A673 (cell line): ENCODE data around the gene IGLL5. TPM values are rescaled to one million over a fixed set of nuclear protein-coding genes. Genes with fewer than 3 reads are reported as not detected.

Experiments
- BruUV-seq: library from RNA; stranded (reverse); fragments of 400-500 nt; replicated peaks from 2 replicates; lab custom pipeline; 2021; lab: Mats Ljungman, UMichigan
- CTCF ChIA-PET: fragments of 300-600 bp; sonication (Branson Sonifier 250); formaldehyde crosslinking; loops from one replicate; lab custom pipeline; 2022; ENCODE audit warnings: antibody characterized with exemption; lab: Charles Lee
- POLR2A ChIA-PET: fragments of 300-600 bp; sonication (Branson Sonifier 250); formaldehyde crosslinking; loops from one replicate; lab custom pipeline; 2022; ENCODE audit warnings: antibody characterized with exemption; ENCODE audit not compliant: low non-redundant PET; lab: Charles Lee
- DNase-seq: peaks from one replicate; pipeline ENCODE4 v3.0.0-alpha.2; 2015; ENCODE audit warnings: low spot score
- H3K27ac ChIP-seq: fragments of 200-600 bp; sonication (generic); 2 replicates; pipeline ENCODE4 v1.5.1; 2016; ENCODE audit warnings: mixed run types, low read depth, mild to moderate bottlenecking, mixed read lengths, antibody characterized with exemption, low read length; ENCODE audit not compliant: poor library complexity, severe bottlenecking
- H3K27me3 ChIP-seq: fragments of 200-600 bp; sonication (generic); replicated peaks from 2 replicates; pipeline ENCODE4 v1.6.1; 2017; ENCODE audit warnings: mixed run types, low read depth, mild to moderate bottlenecking, mixed read lengths, antibody characterized with exemption, low read length; ENCODE audit not compliant: insufficient read depth, poor library complexity
- H3K36me3 ChIP-seq: fragments of 200-600 bp; sonication (generic); 2 replicates; pipeline ENCODE4 v1.6.1; 2016; ENCODE audit warnings: mixed run types, mild to moderate bottlenecking, mixed read lengths, antibody characterized with exemption, low read length; ENCODE audit not compliant: insufficient read depth, poor library complexity, severe bottlenecking
- H3K4me1 ChIP-seq: fragments of 200-600 bp; sonication (generic); 2 replicates; pipeline ENCODE4 v1.6.1; 2017; ENCODE audit warnings: mixed run types, mild to moderate bottlenecking, mixed read lengths, antibody characterized with exemption, low read length; ENCODE audit not compliant: insufficient read depth, poor library complexity, severe bottlenecking
- H3K4me3 ChIP-seq: fragments of 200-600 bp; sonication (generic); 2 replicates; pipeline ENCODE4 v1.5.1; 2016; ENCODE audit warnings: low read depth, mixed run types, mild to moderate bottlenecking, mixed read lengths, low read length; ENCODE audit not compliant: poor library complexity, severe bottlenecking
- H3K9me3 ChIP-seq: fragments of 200-600 bp; sonication (generic); 2 replicates; pipeline ENCODE4 v1.6.1; 2016; ENCODE audit warnings: mixed run types, low read depth, mild to moderate bottlenecking, mixed read lengths, antibody characterized with exemption, low read length; ENCODE audit not compliant: poor library complexity, severe bottlenecking
- EZH2 ChIP-seq: fragments of 200-600 bp; sonication (generic); IDR thresholded peaks from 2 replicates; pipeline ENCODE4 v1.6.1; 2017; ENCODE audit warnings: borderline replicate concordance, low read depth, mild to moderate bottlenecking, mixed read lengths, antibody characterized with exemption, low read length; ENCODE audit not compliant: poor library complexity, severe bottlenecking
- intact Hi-C: fragments of 100-400 bp; cut with micrococcal nuclease; formaldehyde crosslinking; loops from one replicate; pipeline ENCODE4 v1.10.0; 2022; ENCODE audit not compliant: unreplicated experiment
- total RNA-seq: library from RNA; stranded (reverse); gene quantifications from 2 replicates; pipeline ENCODE4 v1.2.3, GENCODE V29; 2021
- TF ChIP-seq, protein P1 (sequence below): fragments of 300-800, 200-600 bp; sonication (generic); conservative IDR thresholded peaks from 2 replicates; pipeline ENCODE4 v1.5.1; 2017; ENCODE audit warnings: low read depth, mild to moderate bottlenecking, antibody characterized with exemption, low read length, moderate library complexity, mixed read lengths

Gene IGLL5
- total RNA-seq, 1 experiment from 2014 or later, result not detected

- no peak for TF ChIP-seq EZH2
- TF ChIP-seq, protein P1, sequence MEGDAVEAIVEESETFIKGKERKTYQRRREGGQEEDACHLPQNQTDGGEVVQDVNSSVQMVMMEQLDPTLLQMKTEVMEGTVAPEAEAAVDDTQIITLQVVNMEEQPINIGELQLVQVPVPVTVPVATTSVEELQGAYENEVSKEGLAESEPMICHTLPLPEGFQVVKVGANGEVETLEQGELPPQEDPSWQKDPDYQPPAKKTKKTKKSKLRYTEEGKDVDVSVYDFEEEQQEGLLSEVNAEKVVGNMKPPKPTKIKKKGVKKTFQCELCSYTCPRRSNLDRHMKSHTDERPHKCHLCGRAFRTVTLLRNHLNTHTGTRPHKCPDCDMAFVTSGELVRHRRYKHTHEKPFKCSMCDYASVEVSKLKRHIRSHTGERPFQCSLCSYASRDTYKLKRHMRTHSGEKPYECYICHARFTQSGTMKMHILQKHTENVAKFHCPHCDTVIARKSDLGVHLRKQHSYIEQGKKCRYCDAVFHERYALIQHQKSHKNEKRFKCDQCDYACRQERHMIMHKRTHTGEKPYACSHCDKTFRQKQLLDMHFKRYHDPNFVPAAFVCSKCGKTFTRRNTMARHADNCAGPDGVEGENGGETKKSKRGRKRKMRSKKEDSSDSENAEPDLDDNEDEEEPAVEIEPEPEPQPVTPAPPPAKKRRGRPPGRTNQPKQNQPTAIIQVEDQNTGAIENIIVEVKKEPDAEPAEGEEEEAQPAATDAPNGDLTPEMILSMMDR, result no peak
- ChIA-PET CTCF (no interaction called here), POLR2A (no interaction called here)
- no peak for DNase-seq
- intact Hi-C loops, result no loop called here
- H3K36me3 ChIP-seq, result no peaks in the 10 kb centered on the region
- BruUV-seq, result no TSS peak
- H3K4me3 ChIP-seq, result no peak overlapping the region
- H3K27me3 ChIP-seq, result no peaks in the 10 kb centered on the region
- no peak overlapping the region for H3K27ac ChIP-seq
- H3K4me1 ChIP-seq, result no peaks in the 10 kb centered on the region
- no peaks in the 10 kb centered on the region for H3K9me3 ChIP-seq
Observed at GRCh38 chr22:22922954-22923319, 35.3 kb downstream of the IGLL5 start.

GRCh38 chr22:22923379-22923778 is 35.8 kb downstream of the IGLL5 start:
- DNase-seq, result no peak
- H3K36me3 ChIP-seq, result no peaks in the 10 kb centered on the region
- H3K27ac ChIP-seq, result no peak overlapping the region
- no peaks in the 10 kb centered on the region for H3K9me3 ChIP-seq
- ChIA-PET CTCF (no interaction called here), POLR2A (no interaction called here)
- no peaks in the 10 kb centered on the region for H3K4me1 ChIP-seq
- no peak overlapping the region for H3K4me3 ChIP-seq
- TF ChIP-seq EZH2, result no peak
- TF ChIP-seq, protein P1, result no peak
- no TSS peak for BruUV-seq
- intact Hi-C loops, result no loop called here
- H3K27me3 ChIP-seq, result no peaks in the 10 kb centered on the region

DNA sequence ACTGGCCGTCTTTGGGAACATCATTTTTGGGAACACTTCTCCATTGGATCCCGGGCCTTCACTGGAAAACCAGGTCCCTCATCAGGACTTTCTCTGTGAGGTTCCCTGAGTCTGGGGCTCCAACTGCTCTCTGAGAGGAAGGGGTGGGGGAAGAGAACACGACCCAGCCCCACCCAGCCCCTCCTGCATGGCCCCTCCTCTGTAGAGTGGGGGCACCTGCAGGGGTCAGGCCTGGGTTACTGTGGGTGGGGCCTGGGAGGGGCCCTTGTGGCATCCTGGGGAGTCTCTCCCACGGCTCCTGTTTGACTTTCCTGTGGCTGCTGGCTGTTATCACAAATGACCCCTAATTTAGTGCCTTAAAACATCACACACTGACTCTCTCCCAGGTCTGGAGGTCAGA is 36.3 kb downstream of the IGLL5 start:
- intact Hi-C loops, result no loop called here
- Histone ChIP-seq H3K4me3 (no peak overlapping the region), H3K36me3 (no peaks in the 10 kb centered on the region), H3K9me3 (no peaks in the 10 kb centered on the region), H3K27me3 (no peaks in the 10 kb centered on the region), H3K4me1 (no peaks in the 10 kb centered on the region), H3K27ac (no peak overlapping the region)
- no peak for TF ChIP-seq EZH2
- TF ChIP-seq, protein P1, result no peak
- no peak for DNase-seq
- no TSS peak for BruUV-seq
- CTCF ChIA-PET, result no interaction called here
- POLR2A ChIA-PET, result no interaction called here
